GM19463 (cell line): ENCODE data around the gene DYRK1B.
"Not testable (repeated sequence)": the region's sequence is repeated elsewhere in the genome, so short reads cannot be mapped to it uniquely, and the experiment has no call there.

Experiments used
- ATAC-seq: cut with Tn5 transposase; IDR thresholded peaks from one replicate; pipeline ENCODE4 v1.9.1; 2021; ENCODE audit warnings: mild to moderate bottlenecking, moderate library complexity; ENCODE audit not compliant: unreplicated experiment

Gene DYRK1B

GRCh38 chr19:39814111-39814510 lies 19.9 kb downstream of the DYRK1B start:
- ATAC-seq = not testable (repeated sequence)

- no peak for ATAC-seq
Observed at GRCh38 chr19:39813264-39813993, 20.5 kb downstream of the DYRK1B start.

- ATAC-seq = no peak
Observed at GRCh38 chr19:39811064-39811463, 22.9 kb downstream of the DYRK1B start.

GRCh38 chr19:39810424-39810823 lies 23.5 kb downstream of the DYRK1B start:
- no peak for ATAC-seq

- no peak for ATAC-seq
Observed at GRCh38 chr19:39809368-39809767, 24.6 kb downstream of the DYRK1B start.

GRCh38 chr19:39808688-39809087 lies 25.3 kb downstream of the DYRK1B start:
- not testable (repeated sequence) for ATAC-seq

GRCh38 chr19:39807846-39808364 lies 26.1 kb downstream of the DYRK1B start:
- no peak for ATAC-seq

GRCh38 chr19:39805104-39805503 lies 28.9 kb downstream of the DYRK1B start:
- no peak for ATAC-seq

- no peak for ATAC-seq
Observed at GRCh38 chr19:39802958-39803357, 31.0 kb downstream of the DYRK1B start.

- ATAC-seq = no peak
Observed at GRCh38 chr19:39797083-39797482, 36.9 kb downstream of the DYRK1B start.

- ATAC-seq = no peak
Observed at GRCh38 chr19:39796000-39796498, 37.9 kb downstream of the DYRK1B start.

GRCh38 chr19:39795001-39795400 lies 39.0 kb downstream of the DYRK1B start:
- no peak for ATAC-seq

- peak; percentile 60 for ATAC-seq
Observed at GRCh38 chr19:39792999-39793546, 40.9 kb downstream of the DYRK1B start.

GRCh38 chr19:39788244-39788643 lies 45.7 kb downstream of the DYRK1B start:
- ATAC-seq = no peak

- ATAC-seq = no peak
Observed at GRCh38 chr19:39780894-39781293, 53.1 kb downstream of the DYRK1B start.

GRCh38 chr19:39778763-39779162 lies 55.2 kb downstream of the DYRK1B start, which contains the start of gene LEUTX:
LEUTX (plus strand) TSS chr19:39778854; CDS start chr19:39778921, 67 bp downstream.
- ATAC-seq = no peak
